Head of caudate nucleus (tissue), 42 donors: ENCODE data around the gene CASK.
"Not testable (repeated sequence)": the region's sequence is repeated elsewhere in the genome, so short reads cannot be mapped to it uniquely, and the experiment has no call there.

ENCODE experiments used
- DNase-seq, 42 donors: peaks; one replicate each; pipeline versions ENCODE4 v3.0.0 to v3.0.0-alpha.2; 2020 to 2021; ENCODE audit warnings: mixed read lengths in 7 of 42
- intact Hi-C: fragments of 100-400 bp; cut with DNase I; formaldehyde crosslinking; loops from one replicate; pipeline ENCODE4 v1.15.0; 2022

CASK gene

GRCh38 chrX:41607264-41607832 is 316.0 kb downstream of the CASK start:
- intact Hi-C loops: no loop called here
- DNase-seq: no peak

GRCh38 chrX:41606057-41606456 is 317.3 kb downstream of the CASK start:
- intact Hi-C loops, DNase-seq: not testable (repeated sequence)

GRCh38 chrX:41604766-41605543 is 318.4 kb downstream of the CASK start:
- no peak for DNase-seq
- intact Hi-C loops: no loop called here

DNA sequence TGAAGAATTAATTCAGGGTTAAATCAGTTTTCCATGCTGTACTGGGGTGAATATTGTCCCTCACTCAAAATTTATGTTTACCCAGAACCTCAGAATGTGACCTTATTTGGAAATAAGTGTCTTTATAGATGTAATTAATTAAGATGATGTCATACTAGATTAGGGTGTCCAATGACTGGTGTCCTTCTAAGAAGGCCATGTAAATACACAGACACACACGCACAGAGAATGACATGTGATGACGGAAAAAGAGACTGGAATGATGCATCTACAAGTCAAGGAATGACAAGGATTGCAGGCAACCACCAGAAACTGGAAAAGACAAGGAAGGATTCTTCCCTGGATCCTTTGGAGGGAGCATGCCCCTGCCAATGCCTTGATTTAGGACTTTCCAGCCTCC is 319.2 kb downstream of the CASK start:
- no peak for DNase-seq
- intact Hi-C loops: no loop called here

- intact Hi-C loops: no loop called here
- DNase-seq: no peak
Measured at GRCh38 chrX:41603596-41603995, 319.8 kb downstream of the CASK start.

- intact Hi-C loops: no loop called here
- DNase-seq: no peak
Measured at GRCh38 chrX:41602816-41603345, 320.5 kb downstream of the CASK start.

GRCh38 chrX:41600291-41600690 is 323.1 kb downstream of the CASK start:
- intact Hi-C loops: no loop called here

GRCh38 chrX:41599507-41599906 is 323.8 kb downstream of the CASK start:
- intact Hi-C loops: no loop called here
- peak in 2 of 42 donors; percentile 4 to 11 for DNase-seq

More at GRCh38 chrX:41600291-41600690, 323.1 kb downstream of the CASK start:
- no peak for DNase-seq

GRCh38 chrX:41596596-41596995 is 326.8 kb downstream of the CASK start:
- intact Hi-C loops: no loop called here
- no peak for DNase-seq

- no peak for DNase-seq
- intact Hi-C loops: no loop called here
Measured at GRCh38 chrX:41594634-41595033, 328.7 kb downstream of the CASK start.

GRCh38 chrX:41591906-41592305 is 331.4 kb downstream of the CASK start:
- intact Hi-C loops: no loop called here
- DNase-seq: no peak

- DNase-seq: no peak
- intact Hi-C loops: no loop called here
Measured at GRCh38 chrX:41590641-41591040, 332.7 kb downstream of the CASK start.

DNA sequence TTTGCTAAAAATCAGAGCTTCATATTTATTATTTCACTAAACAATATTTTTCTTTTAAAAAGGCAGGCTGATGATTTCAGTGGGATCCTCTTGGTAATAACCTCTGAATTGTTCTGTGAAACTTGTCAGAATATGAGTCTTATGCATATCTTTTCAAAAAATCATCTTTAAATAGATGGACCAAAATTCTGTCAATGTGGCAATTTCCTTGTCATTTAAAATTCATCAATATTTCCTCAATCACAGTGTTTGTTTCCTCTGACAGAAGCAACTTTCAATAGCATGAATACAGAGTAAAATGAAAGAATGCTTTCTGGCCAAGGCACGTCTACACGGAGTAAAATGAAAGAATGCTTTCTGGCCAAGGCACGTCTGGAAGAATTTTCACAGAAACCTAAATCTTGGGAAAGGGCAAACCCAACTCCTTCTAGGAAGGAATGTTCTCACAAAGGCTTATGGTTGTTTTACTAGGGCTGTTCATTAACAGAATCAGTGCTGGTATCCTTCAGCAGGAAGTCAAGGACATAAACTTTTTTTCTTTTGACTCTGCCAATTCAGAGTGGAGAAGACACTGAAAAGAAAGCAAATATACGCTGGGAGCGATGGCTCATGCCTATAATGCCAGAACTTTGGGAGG is 333.6 kb downstream of the CASK start:
- DNase-seq: peak in 1 of 42 donors; percentile 3
- intact Hi-C loops: no loop called here

- DNase-seq: no peak
- intact Hi-C loops: no loop called here
Measured at GRCh38 chrX:41588271-41588670, 335.1 kb downstream of the CASK start.

DNA sequence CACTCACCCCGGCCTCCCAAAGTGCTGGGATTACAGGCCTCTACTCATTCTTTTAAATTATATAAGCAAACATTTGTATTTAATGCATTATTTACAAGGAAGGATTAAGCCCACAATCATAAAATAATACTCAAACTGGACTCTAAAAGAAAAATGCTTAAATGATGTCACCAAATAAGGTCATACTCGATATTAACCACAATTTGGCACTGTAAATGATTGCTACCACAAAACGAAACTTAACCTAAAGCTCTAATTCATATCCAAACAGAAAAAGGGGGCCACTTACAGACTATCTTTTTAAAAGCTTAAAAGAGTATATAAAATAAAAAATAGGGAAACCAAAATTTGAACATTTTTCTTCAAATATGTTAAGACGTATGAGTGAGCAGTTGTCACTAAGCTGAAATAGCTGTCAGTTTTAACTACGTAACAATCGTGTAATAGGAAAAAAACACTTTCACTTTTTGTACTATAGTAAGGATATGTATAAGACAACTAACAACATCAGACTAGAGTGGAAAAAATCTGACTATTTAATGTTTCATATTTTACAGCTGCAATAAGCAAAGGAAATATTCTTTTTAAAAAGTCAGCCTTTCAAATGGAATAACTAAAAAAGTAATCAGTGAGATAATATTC is 342.8 kb downstream of the CASK start:
- no peak for DNase-seq
- intact Hi-C loops: no loop called here

DNA sequence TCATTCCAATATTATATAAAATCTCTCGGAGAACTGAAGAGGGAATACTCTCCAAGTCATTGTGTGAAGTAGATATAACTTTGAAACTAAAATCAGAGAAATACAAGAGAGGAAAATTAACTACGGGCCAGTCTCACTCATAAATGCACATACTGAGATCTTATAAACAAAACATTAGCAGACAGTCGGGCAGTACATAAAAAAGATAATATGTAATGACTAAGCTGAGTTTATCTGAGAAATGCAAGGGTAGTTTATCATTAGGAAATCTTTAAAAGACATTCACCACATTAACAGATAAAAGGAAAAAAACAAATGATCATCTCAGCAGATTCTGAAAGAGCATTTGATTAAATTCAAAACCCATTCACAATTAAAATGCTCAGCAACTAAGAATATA is 359.5 kb downstream of the CASK start:
- intact Hi-C loops: no loop called here
- DNase-seq: no peak

GRCh38 chrX:41561045-41561444 is 362.3 kb downstream of the CASK start:
- peak in 9 of 42 donors; percentile 1 to 37 (median 14) for DNase-seq
- intact Hi-C loops: no loop called here

- intact Hi-C loops: no loop called here
- DNase-seq: peak in 6 of 42 donors; percentile 4 to 41 (median 16)
Measured at GRCh38 chrX:41559235-41560052, 363.9 kb downstream of the CASK start.

GRCh38 chrX:41558531-41558930 is 364.8 kb downstream of the CASK start:
- peak in 2 of 42 donors; percentile 1 to 13 for DNase-seq
- intact Hi-C loops: no loop called here
